ENCODE data around the gene CKAP2L. TPM values are rescaled to one million over a fixed set of nuclear protein-coding genes. Genes with fewer than 3 reads are reported as not detected.

Gene CKAP2L
- total RNA-seq, 2 donors from 2014 or later = 31.4 to 35.8 TPM

Other genes starting within 250 kb of the CKAP2L start
- gene POLR1B, start 222.1 kb downstream of the CKAP2L start, total RNA-seq = 10 to 100 TPM; 30.6 to 59.2 TPM
- 10 to 100 TPM; 25.2 to 28.9 TPM for gene CHCHD5, start 180.0 kb downstream of the CKAP2L start, total RNA-seq
- gene SLC20A1, start 118.7 kb downstream of the CKAP2L start, total RNA-seq = 100 to 1,000 TPM in 1 of 2 donors, 10 to 100 TPM in 1; 77.3 to 124 TPM
- gene NT5DC4, start 43.6 kb downstream of the CKAP2L start, total RNA-seq = not detected
- 10 to 100 TPM in 1 of 2 donors, 1 to 10 TPM in 1; 4.3 to 27.1 TPM for gene IL1A, start 19.9 kb upstream of the CKAP2L start, total RNA-seq
- under 1 TPM in 1 of 2 donors, not detected in 1; 0.40 TPM for gene IL1B, start 72.2 kb upstream of the CKAP2L start, total RNA-seq
- under 1 TPM in 1 of 2 donors, not detected in 1; 0.78 TPM for gene IL37, start 146.6 kb upstream of the CKAP2L start, total RNA-seq
- under 1 TPM in 1 of 2 donors, not detected in 1; 0.48 TPM for gene IL36G, start 213.4 kb upstream of the CKAP2L start, total RNA-seq
- gene IL36A, start 240.8 kb upstream of the CKAP2L start, total RNA-seq = not detected

Data from activated T-helper 17 cell treated with anti-CD3 and anti-CD28 coated beads, Interleukin-2, amount 50 U/mL, for 72 hours (primary cell).